Measurements from ENCODE around the gene CCR7. TPM values are rescaled to one million over a fixed set of nuclear protein-coding genes. Genes with fewer than 3 reads are reported as not detected.

CCR7 gene
- total RNA-seq, 4 donors from 2014 or later = 1.5 TPM; not detected in 3

- Histone ChIP-seq H3K27me3 (no peaks in the 10 kb centered on the region), H3K27ac (no peak overlapping the region), H3K9me3 (no peaks in the 10 kb centered on the region), H3K4me1 (peaks cover 0 to 14% (median 4%) of the 10 kb centered on the region in 4 donors), H3K4me3 (no peak overlapping the region), H3K36me3 (no peaks in the 10 kb centered on the region)
- no peak for DNase-seq (ENCODE audit: low spot score in 2 of 2)
- no peak for TF ChIP-seq POLR2A (IDR thresholded peaks at IDR 0.05)
- no peak for TF ChIP-seq EP300 (IDR thresholded peaks at IDR 0.05)
- TF ChIP-seq, protein P1, sequence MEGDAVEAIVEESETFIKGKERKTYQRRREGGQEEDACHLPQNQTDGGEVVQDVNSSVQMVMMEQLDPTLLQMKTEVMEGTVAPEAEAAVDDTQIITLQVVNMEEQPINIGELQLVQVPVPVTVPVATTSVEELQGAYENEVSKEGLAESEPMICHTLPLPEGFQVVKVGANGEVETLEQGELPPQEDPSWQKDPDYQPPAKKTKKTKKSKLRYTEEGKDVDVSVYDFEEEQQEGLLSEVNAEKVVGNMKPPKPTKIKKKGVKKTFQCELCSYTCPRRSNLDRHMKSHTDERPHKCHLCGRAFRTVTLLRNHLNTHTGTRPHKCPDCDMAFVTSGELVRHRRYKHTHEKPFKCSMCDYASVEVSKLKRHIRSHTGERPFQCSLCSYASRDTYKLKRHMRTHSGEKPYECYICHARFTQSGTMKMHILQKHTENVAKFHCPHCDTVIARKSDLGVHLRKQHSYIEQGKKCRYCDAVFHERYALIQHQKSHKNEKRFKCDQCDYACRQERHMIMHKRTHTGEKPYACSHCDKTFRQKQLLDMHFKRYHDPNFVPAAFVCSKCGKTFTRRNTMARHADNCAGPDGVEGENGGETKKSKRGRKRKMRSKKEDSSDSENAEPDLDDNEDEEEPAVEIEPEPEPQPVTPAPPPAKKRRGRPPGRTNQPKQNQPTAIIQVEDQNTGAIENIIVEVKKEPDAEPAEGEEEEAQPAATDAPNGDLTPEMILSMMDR (IDR thresholded peaks at IDR 0.05) = no peak
- 72 to 76% methylated on average over 7 of the region's 7 CpGs for WGBS, 2 donors
Measured at GRCh38 chr17:40611840-40612474, 46.7 kb upstream of the CCR7 start.

- no peak for DNase-seq (ENCODE audit: low spot score in 2 of 2)
- Histone ChIP-seq H3K4me3 (no peak overlapping the region), H3K27ac (no peak overlapping the region), H3K4me1 (peaks cover 0 to 7% (median under 1%) of the 10 kb centered on the region in 4 donors), H3K9me3 (no peaks in the 10 kb centered on the region), H3K36me3 (no peaks in the 10 kb centered on the region), H3K27me3 (no peaks in the 10 kb centered on the region)
- no peak for TF ChIP-seq POLR2A (IDR thresholded peaks at IDR 0.05)
- TF ChIP-seq, protein P1 (IDR thresholded peaks at IDR 0.05) = no peak
- no peak for TF ChIP-seq EP300 (IDR thresholded peaks at IDR 0.05)
- WGBS, 2 donors = 72 to 74% methylated on average over 2 of the region's 2 CpGs
Measured at GRCh38 chr17:40610359-40610758, 45.1 kb upstream of the CCR7 start.

DNA sequence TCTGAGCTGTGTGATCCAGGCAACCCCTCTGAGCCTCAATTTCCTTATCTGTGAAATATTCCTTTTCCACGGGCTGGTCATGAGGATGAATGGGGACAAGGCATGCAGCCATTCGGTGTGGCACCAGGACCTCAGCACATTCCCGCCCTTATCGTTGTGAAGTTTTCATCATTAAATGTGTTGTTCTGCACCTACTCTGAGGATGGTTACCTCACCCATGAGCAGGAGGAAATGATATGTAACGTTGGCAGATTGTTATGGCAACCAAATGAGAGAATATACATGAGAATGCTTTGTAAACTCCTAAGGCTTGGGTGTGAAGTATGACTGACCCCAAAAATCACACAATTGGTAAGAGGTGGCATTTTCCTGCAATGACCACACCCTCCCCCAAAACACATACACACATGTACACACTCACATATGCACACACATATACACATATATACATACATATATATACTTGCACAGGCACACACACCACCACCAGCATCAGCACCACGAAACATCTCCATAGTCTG lies 42.8 kb upstream of the CCR7 start:
- H3K9me3 ChIP-seq = no peaks in the 10 kb centered on the region
- no peaks in the 10 kb centered on the region for H3K4me1 ChIP-seq
- H3K27me3 ChIP-seq = no peaks in the 10 kb centered on the region
- WGBS, 2 donors = 80 to 85% methylated on average over 6 of the region's 6 CpGs
- no peak overlapping the region for H3K27ac ChIP-seq
- H3K36me3 ChIP-seq = no peaks in the 10 kb centered on the region
- DNase-seq (ENCODE audit: low spot score in 2 of 2) = no peak
- TF ChIP-seq, protein P1 (IDR thresholded peaks at IDR 0.05) = no peak
- TF ChIP-seq EP300 (IDR thresholded peaks at IDR 0.05) (no peak), POLR2A (IDR thresholded peaks at IDR 0.05) (no peak)
- no peak overlapping the region for H3K4me3 ChIP-seq

GRCh38 chr17:40607641-40608040 lies 42.4 kb upstream of the CCR7 start:
- Histone ChIP-seq H3K4me1 (no peaks in the 10 kb centered on the region), H3K4me3 (no peak overlapping the region), H3K27ac (no peak overlapping the region), H3K9me3 (no peaks in the 10 kb centered on the region), H3K27me3 (no peaks in the 10 kb centered on the region), H3K36me3 (no peaks in the 10 kb centered on the region)
- 71 to 76% methylated on average over 4 to 5 of the region's 5 CpGs for WGBS, 2 donors
- DNase-seq (ENCODE audit: low spot score in 2 of 2) = no peak
- no peak for TF ChIP-seq POLR2A (IDR thresholded peaks at IDR 0.05)
- no peak for TF ChIP-seq EP300 (IDR thresholded peaks at IDR 0.05)
- TF ChIP-seq, protein P1 (IDR thresholded peaks at IDR 0.05) = no peak

DNA sequence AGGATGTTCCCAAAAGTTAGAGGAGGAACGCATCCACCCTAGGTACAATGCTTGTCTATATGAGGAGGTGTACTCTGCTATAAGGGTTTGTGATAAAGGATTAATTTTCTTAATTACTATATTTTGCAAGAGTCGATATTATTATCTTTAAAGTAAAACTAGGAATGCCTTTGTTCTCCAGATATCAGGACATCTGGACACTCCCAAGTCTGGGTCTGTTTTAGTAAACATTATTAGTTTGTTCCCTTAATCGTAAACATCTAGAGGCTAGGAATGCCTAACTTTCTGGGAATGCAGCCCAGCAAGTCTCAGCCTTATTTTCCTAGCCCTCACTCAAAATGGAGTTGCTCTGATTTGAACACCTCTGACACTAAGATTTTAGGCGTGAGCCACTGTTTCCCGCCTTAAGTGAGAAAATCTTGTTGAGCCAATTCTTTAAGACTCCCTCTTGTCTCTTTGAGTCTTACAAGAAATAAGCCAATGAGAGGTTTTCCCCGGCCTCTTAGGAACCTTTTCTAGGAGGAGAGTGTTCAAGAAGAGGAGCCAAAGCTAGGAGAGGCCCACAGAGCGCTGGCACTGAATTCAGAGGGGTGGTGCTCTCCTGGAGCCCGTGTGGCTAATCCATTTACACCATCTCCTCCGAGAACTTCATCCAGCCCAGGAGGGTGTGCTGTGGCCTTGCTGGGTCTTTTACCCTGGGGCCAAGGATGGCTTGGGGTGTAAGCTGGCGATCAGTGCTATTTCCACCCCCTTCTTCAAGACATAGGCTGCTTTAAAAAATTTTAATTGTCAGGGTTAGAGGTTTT lies 41.5 kb upstream of the CCR7 start:
- WGBS, 2 donors = 71 to 72% methylated on average over 10 of the region's 10 CpGs
- no peaks in the 10 kb centered on the region for H3K4me1 ChIP-seq
- no peak for DNase-seq (ENCODE audit: low spot score in 2 of 2)
- no peak overlapping the region for H3K27ac ChIP-seq
- H3K9me3 ChIP-seq = no peaks in the 10 kb centered on the region
- TF ChIP-seq, protein P1 (IDR thresholded peaks at IDR 0.05) = no peak
- H3K27me3 ChIP-seq = no peaks in the 10 kb centered on the region
- H3K36me3 ChIP-seq = no peaks in the 10 kb centered on the region
- no peak overlapping the region for H3K4me3 ChIP-seq

All from tibial nerve (tissue), 4 donors.